Jurkat, Clone E6-1 (cell line): ENCODE measurements around the gene FAM114A1.
"Not testable (repeated sequence)": the region's sequence is repeated elsewhere in the genome, so short reads cannot be mapped to it uniquely, and the experiment has no call there.

Experiments used
- DNase-seq: peaks from one replicate; pipeline ENCODE4 v3.0.0-alpha.2; 2011; ENCODE audit warnings: low read depth, low spot score
- H3K4me3 ChIP-seq: 2 replicates; pipeline ENCODE4 v1.5.1; 2011; ENCODE audit warnings: mild to moderate bottlenecking, low read length, control low read depth, moderate library complexity

FAM114A1 gene

GRCh38 chr4:38983291-38983690 is 115.7 kb downstream of the FAM114A1 start:
- H3K4me3 ChIP-seq = no peak overlapping the region
- DNase-seq = no peak

GRCh38 chr4:38983787-38984598 is 116.4 kb downstream of the FAM114A1 start:
- DNase-seq = no peak
- no peak overlapping the region for H3K4me3 ChIP-seq

GRCh38 chr4:38985410-38986100 is 117.9 kb downstream of the FAM114A1 start:
- no peak for DNase-seq

GRCh38 chr4:38987491-38987890 is 119.9 kb downstream of the FAM114A1 start:
- no peak overlapping the region for H3K4me3 ChIP-seq
- DNase-seq = no peak

More at GRCh38 chr4:38985410-38986100, 117.9 kb downstream of the FAM114A1 start:
- no peak overlapping the region for H3K4me3 ChIP-seq

- H3K4me3 ChIP-seq, DNase-seq: not testable (repeated sequence)
These were observed 120.7 kb downstream of the FAM114A1 start for GRCh38 chr4:38988353-38988752.

GRCh38 chr4:38989487-38989886 is 121.9 kb downstream of the FAM114A1 start:
- DNase-seq = no peak
- no peak overlapping the region for H3K4me3 ChIP-seq

- no peak overlapping the region for H3K4me3 ChIP-seq
- DNase-seq = no peak
These were observed 122.6 kb downstream of the FAM114A1 start for GRCh38 chr4:38990241-38990640.

GRCh38 chr4:38993683-38994082 is 126.1 kb downstream of the FAM114A1 start:
- no peak overlapping the region for H3K4me3 ChIP-seq

GRCh38 chr4:38994135-38994534 is 126.5 kb downstream of the FAM114A1 start:
- H3K4me3 ChIP-seq = no peak overlapping the region
- DNase-seq = no peak

More at GRCh38 chr4:38993683-38994082, 126.1 kb downstream of the FAM114A1 start:
- no peak for DNase-seq
